B cell (primary cell): Measurements from ENCODE around the gene PEX11G.

Source experiments
- CTCF ChIP-seq: fragments of 200-600 bp; IDR thresholded peaks from one replicate; pipeline ENCODE4 v1.8.0; 2022; ENCODE audit warnings: antibody characterized with exemption, mild to moderate bottlenecking
- EZH2 ChIP-seq: IDR thresholded peaks from 2 replicates; pipeline ENCODE4 v1.6.1; 2012; ENCODE audit warnings: borderline replicate concordance, low read depth, mild to moderate bottlenecking, moderate library complexity, low read length; ENCODE audit not compliant: insufficient read depth, poor library complexity, severe bottlenecking

DNA sequence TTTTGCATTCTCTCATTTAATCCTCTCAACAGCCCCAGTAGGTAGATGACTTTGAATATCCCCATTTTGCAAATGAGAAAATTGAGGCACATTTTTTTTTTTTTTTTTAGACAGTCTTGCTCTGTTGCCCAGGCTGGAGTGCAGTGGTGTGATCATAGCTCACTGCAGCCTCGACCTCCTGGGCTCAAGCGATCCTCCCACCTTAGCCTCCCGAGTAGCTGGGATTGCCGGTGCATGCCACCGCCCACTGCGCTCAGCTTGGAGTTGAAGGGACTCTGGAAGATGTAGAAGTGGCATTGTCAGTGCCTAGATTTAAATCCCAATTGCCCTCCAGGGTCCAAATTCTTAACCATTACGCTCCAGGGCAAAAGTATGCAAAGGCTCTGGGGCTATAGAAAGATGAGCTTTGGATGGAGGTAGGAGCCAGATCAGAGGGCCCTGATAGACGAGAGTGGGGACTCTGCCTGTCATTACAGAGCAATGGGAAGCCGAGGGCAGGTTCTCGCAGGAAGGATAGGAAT is 32.8 kb upstream of the PEX11G start:
- no peak for TF ChIP-seq CTCF
- TF ChIP-seq EZH2: no peak
